GM18951 (cell line): ENCODE measurements around the gene PRPF38B.
"Not testable (repeated sequence)": the region's sequence is repeated elsewhere in the genome, so short reads cannot be mapped to it uniquely, and the experiment has no call there.

Source experiments
- POLR2A ChIP-seq: IDR thresholded peaks from 4 replicates; pipeline ENCODE4 v1.6.1; 2011; ENCODE audit warnings: mild to moderate bottlenecking; ENCODE audit not compliant: insufficient read length, insufficient read depth; ENCODE audit errors: extremely low read depth
- in situ Hi-C: fragments of 300-500 bp; cut with MboI; formaldehyde crosslinking; loops from one replicate; pipeline ENCODE4 v1.12.0; 2022; ENCODE audit warnings: low sequenced_read_pairs, mixed read lengths, inconsistent platforms; ENCODE audit not compliant: unreplicated experiment

Gene PRPF38B

GRCh38 chr1:108665771-108666170 is 26.3 kb upstream of the PRPF38B start:
- no peak for TF ChIP-seq POLR2A
- in situ Hi-C loops: no loop called here

- in situ Hi-C loops: not testable (repeated sequence)
Measured at GRCh38 chr1:108667422-108667821, 24.7 kb upstream of the PRPF38B start.

DNA sequence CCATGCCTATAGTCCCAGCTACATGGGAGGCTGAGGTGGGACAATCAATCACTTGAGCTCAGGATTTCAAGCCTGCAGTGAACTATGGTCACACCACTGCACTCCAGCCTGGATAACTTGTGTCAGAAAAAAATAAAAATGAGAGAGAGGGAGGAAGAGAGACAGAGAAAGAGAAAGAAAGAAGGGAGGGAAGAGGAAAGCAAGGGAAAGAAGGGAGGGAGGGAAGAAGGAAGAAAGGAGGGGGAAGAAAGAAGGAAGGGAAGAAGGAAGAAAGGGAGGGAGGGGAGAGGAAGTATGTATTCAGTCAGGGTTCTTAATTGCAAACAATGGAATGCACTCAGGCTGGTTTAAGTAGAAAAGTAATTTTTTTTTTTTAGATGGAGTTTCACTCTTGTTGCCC is 23.3 kb upstream of the PRPF38B start:
- in situ Hi-C loops: no loop called here
- TF ChIP-seq POLR2A: no peak

DNA sequence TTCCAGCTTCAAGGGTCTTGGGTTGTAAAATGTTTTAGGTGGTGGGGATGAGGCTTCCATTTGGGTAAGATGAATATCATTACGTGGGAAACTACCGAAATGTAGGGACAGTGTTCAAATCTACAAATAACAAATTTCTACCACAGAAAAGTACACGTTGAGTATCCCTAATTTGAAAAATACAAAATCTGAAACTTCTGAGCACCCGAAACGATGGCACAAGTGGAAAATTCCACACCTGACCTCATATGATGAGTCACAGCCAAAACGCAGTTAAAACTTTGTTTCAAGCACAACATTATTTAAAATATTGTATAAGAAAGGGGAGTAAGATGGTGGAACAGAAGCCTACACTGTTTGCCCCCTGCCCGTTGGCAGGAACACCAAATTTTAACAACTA is 22.4 kb upstream of the PRPF38B start:
- no peak for TF ChIP-seq POLR2A
- in situ Hi-C loops: no loop called here

GRCh38 chr1:108670131-108670773 is 21.9 kb upstream of the PRPF38B start:
- in situ Hi-C loops: no loop called here
- no peak for TF ChIP-seq POLR2A

- in situ Hi-C loops: no loop called here
- no peak for TF ChIP-seq POLR2A
Measured at GRCh38 chr1:108671143-108671542, 21.0 kb upstream of the PRPF38B start.

GRCh38 chr1:108678706-108679105 is 13.4 kb upstream of the PRPF38B start:
- TF ChIP-seq POLR2A: no peak
- in situ Hi-C loops: no loop called here

GRCh38 chr1:108679586-108680213 is 12.4 kb upstream of the PRPF38B start:
- in situ Hi-C loops: no loop called here

GRCh38 chr1:108681701-108682100 is 10.4 kb upstream of the PRPF38B start:
- in situ Hi-C loops: not testable (repeated sequence)

More at GRCh38 chr1:108679586-108680213, 12.4 kb upstream of the PRPF38B start:
- no peak for TF ChIP-seq POLR2A

GRCh38 chr1:108685529-108685928 is 6.6 kb upstream of the PRPF38B start:
- in situ Hi-C loops: no loop called here
- TF ChIP-seq POLR2A: no peak

- in situ Hi-C loops: no loop called here
- no peak for TF ChIP-seq POLR2A
Measured at GRCh38 chr1:108686614-108687313, 5.3 kb upstream of the PRPF38B start.

DNA sequence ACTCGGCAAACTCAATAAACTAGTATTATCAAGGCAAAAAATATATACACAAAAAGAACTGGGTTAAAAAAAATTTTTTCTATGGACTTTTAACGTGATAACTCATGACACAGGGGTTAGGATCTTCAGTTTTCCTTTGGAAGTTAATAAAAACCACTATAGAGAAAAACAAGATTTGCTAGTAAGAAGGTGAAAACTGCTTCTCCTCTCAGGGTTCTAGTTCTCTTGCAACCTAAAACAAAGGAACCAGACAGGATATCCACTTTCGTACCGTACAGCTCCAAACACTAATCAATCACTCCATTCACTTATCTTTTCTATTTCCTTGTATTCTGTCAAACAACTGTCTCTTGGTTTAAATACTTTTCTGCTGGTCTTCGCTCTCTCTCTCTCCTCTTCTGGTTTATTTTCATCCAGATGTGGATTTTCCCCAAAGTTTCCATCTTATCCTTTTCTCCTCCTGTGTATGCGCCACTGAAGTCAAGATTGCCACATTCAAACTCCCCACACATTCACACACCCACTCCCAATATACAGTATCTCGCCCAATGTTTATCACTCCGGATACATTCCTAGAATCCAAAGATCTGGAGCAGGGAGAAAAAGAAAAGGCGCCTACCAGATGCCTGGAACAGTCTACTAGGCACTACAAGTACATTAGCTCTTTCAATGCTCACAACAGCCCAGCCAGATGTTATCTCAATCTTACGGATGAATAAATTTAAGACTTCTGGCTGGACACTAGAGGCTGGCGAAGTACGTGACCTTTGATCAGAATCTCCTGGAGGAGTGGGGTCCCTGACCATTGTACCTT is 775 bp upstream of the PRPF38B start:
- in situ Hi-C loops: no loop called here
- no peak for TF ChIP-seq POLR2A
